GM18951 (cell line): Measurements from ENCODE around the gene SCN4A.

Experiments
- POLR2A ChIP-seq: IDR thresholded peaks from 4 replicates; pipeline ENCODE4 v1.6.1; 2011; ENCODE audit warnings: mild to moderate bottlenecking; ENCODE audit not compliant: insufficient read length, insufficient read depth; ENCODE audit errors: extremely low read depth
- in situ Hi-C: fragments of 300-500 bp; cut with MboI; formaldehyde crosslinking; loops from one replicate; pipeline ENCODE4 v1.12.0; 2022; ENCODE audit warnings: low sequenced_read_pairs, mixed read lengths, inconsistent platforms; ENCODE audit not compliant: unreplicated experiment

SCN4A gene

DNA sequence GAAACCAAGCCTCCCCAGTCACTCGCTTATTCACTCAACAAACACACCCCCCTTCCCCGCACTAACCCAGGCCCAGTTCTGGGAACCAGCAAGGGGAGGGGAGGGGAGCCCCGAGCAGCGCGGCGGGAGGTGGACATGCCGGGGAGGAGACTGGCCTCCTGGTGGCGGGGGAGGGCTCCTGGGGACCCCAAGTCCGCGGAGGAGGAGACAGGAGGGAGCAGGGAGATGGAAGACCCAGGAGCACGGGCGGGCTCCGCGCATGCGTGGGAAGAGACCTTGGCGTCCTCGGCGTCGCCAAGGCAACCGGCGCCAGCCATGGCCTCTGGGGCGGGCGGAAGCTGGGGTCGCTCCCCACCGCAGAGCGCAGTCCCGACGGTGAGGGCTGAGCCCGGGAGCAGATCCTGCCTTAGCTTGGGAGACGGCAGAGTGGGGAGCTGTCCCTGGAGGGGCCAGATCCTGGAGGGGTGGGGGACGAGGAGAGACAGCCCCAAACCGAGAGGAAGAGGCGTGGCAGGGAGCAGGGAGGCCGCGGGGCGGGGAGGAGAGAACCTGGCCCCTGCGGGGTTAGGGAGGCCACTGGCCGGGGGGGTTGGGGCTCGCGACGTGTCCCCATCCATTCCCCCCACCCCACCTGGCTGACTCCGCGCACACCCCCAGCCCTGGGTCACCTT, 25.5 kb upstream of the SCN4A start, which contains the start of gene PRR29:
Gene PRR29, plus strand, starts transcription at position 302 of the 671 bp plus-strand sequence. Its CDS starts 14 bp downstream, at position 316.
- in situ Hi-C loops: no loop called here
- no peak for TF ChIP-seq POLR2A

DNA sequence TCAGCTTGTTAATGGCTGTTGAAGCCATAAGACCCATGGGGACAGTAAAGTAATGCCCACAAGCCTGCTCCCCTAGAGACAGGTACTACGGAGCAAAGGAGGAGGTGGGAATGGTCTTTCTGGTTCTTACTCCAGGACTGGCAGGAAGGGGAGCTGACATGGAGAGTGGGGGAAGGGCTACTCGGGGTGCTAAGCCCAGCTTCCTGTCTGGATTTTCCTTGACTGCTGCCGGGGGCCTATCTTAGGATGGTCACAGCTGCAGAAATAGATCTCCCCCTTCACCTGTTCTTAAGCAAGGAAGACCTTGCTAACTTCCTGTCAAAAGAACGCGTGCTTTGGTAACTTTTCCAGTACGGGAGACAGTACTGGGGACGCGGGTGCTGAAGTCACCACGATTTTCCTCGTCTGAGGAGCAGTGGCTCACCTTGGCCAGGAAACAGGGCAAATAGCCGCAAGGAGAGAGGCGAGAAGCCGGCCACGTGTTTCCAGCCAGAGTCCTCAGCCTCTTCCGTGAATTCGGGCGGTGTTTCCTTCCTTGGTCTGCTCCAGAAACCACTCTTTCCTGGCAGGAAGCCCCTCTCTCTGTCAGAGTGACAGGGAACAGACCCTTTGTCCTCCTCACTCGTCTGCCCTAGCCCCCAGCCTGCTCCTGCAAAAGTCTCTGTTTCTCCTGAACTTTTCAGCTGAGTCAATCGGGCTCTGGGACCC, 24.8 kb upstream of the SCN4A start:
- TF ChIP-seq POLR2A: no peak
- in situ Hi-C loops: no loop called here

DNA sequence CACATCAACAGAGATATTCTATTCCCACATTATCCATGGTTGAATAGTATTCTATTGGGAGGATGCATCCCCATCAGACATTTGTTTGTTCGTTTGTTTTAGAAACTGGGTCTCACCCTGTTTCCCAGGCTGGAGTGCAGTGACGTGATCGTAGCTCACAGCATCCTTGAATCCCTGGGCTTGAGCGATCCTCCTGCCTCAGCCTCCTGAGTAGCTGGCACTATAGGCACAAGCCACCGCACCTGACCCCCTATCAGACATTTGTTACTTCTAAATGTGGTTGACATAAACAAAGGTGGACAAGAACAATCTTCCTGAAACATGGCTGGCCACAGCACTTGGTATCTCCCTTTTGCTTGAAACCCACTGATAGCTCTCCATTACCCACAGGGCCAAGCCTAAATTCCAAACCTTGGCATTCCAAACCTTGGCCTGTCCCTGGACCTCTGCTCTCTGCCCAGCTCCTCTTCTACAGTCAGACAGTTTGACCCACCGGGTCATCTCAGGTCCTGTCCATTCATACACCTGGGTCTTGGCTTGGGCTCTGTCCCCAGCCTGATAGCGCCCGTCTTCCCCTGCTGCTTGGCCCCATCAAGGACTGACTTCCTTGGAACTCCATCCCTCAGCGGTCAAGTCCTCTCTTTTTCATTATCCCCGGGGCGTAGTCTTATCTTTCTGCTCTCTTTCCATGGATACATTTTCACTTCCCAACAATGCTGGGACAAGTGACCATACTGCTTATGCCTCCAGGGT, 23.9 kb upstream of the SCN4A start:
- TF ChIP-seq POLR2A: no peak
- in situ Hi-C loops: no loop called here

DNA sequence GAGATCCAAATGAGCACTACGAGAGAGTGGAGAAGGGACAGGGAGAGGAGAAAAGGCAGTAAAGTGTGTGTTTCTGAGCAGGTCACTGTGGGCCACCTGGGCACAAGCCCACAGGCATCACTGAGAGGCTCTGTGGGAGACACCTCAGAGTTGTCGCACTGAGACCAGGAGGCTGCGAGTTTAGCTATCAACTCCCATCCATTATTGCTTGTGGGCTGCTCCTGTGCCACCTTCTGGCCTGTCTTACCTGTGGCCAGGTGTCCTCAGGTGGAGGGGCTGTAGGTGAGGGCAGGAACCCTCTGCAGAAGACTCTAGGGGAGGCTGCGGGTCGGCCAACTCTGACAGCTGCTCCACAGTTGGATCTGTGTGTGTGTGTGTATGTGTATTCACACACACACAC, 22.9 kb upstream of the SCN4A start:
- TF ChIP-seq POLR2A: no peak
- in situ Hi-C loops: no loop called here

DNA sequence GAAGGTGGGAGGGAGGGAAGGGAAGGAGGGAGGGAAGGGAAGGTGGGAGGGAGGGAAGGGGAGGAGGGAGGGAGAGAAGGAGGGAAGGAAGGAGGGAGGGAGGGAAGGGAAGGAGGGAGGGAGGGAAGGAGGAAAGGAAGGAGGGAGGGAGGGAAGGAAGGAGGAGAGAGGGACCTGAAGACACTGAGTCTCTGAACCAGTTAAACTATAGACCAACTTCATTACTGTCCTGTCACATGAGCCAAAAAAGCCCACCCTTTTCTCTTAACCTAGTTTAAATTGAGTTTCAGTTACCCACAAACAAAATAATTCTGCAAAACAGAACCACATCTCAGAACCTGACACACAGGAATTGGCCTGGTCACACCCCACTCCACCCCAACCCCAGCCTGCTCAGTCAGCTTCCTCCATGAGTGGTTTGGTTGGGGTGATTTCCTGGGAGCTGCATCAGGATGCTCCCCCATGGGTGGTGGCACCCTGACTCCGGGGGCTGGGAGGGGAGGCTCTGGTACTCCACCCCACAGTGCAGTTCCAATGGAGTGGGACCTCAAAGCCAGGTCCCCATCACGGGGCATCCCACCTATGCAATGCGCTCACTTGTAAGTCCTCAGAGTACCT, 20.8 kb upstream of the SCN4A start:
- in situ Hi-C loops: no loop called here
- no peak for TF ChIP-seq POLR2A

DNA sequence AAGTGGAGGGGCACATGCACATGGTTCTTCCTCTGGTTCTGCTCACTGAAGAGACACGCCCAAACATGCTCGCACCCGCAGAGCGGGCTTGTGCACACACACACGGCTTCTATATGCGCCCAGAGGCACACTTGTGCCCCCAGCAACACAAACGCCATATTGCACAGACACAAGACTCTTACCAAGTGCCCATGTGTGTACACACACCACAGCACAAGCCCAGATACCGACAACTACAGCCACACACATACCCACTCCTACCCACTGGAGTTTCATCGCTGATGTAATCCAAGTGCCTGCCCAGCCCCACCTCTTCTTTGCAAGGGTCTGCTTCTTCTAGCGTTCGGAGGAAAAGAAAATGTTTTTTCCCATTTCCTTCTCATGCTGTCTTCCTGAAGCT, 18.9 kb upstream of the SCN4A start:
- in situ Hi-C loops: no loop called here

DNA sequence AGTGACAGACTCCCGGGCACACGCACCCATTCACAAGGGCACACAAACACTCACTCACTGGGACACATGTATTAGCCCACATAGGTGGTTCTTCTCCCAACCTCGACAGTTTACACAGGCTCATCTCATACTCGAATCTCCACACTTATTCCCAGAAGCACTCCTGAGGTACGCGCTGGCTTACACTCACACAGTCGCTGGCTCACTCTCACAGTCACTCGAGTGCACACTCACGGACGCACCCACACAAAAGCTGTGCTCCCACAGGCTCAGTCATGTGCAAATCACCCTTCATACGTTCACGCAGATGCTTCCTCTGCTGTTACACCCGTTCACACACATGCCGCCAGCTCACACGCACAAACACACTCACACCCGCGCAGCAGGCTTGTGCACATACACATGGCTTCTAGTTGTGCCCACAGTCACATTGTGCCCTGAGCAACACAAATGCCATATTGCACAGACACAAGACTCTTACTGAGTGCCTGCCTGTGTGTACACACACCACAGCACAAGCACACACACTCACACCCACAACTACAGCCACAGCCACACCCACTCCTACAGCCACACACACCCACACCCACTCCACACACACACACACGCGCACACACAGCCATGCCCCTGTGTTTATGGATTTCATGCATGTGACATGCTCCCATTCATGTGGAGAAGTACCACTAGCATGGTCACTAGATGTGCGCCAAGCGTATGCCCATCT, 17.1 kb upstream of the SCN4A start:
- TF ChIP-seq POLR2A: no peak
- in situ Hi-C loops: no loop called here

More for the DNA sequence above, 18.9 kb upstream of the SCN4A start:
- no peak for TF ChIP-seq POLR2A

DNA sequence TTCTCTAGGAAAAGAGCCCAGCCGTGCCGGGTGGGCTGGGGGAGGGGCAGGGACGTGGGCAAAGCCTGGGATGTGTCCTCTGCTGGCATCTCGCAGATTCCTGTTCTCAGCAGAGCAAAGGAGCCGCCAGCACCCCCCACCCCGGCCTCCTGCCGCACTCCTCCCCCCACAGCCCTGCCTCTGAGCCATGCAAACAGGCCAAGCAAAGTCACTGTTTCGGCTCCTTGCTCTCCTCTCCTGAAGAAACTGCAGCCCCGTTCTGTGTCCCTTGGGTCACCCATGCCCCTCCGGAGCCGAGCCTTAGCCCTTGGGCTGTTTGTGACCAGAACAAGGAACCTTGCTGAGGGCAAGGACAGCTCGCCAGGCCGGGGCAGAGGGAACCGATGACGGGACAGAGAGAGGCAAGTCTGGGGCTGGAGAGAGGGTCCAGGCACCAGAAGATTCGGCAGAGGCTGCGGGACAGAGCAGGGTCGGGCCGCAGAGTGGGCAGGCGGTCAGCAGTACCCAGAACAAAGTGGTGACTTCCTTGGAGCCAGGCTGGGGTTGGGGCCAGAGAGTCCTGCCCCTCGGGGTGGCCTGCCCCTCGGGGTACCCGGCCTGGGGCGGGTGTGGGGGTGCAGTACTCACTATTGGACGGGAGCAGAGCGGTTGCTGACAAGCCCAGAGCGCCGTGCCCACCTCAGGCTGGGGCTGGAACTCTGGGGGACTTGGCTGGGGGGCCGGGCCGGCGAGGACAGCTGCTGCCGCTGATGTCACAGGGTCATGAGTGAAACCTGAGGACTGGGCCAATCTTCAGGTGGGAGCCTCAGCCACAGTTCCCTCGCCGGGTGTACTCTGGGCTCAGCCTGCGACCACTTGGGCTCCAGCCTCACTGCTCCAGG, 16.3 kb upstream of the SCN4A start:
- in situ Hi-C loops: no loop called here
- TF ChIP-seq POLR2A: no peak

DNA sequence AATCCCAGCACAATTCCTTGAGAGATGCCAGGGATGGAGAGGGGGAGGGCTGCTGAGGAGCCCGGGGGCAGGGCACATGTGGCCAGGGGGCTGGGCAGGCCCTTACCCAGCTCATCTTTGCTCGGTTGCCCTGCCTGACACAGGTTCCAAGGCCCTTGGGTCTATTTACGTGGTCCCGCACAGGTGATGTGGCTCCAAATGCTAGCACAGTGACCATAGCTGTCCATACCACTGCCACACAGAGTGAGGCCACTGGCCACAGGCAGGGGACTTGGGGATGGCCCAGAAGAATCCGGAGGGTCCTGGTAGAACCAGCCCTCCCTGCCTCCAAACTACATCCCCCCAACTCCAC, 15.4 kb upstream of the SCN4A start:
- TF ChIP-seq POLR2A: no peak
- in situ Hi-C loops: no loop called here

DNA sequence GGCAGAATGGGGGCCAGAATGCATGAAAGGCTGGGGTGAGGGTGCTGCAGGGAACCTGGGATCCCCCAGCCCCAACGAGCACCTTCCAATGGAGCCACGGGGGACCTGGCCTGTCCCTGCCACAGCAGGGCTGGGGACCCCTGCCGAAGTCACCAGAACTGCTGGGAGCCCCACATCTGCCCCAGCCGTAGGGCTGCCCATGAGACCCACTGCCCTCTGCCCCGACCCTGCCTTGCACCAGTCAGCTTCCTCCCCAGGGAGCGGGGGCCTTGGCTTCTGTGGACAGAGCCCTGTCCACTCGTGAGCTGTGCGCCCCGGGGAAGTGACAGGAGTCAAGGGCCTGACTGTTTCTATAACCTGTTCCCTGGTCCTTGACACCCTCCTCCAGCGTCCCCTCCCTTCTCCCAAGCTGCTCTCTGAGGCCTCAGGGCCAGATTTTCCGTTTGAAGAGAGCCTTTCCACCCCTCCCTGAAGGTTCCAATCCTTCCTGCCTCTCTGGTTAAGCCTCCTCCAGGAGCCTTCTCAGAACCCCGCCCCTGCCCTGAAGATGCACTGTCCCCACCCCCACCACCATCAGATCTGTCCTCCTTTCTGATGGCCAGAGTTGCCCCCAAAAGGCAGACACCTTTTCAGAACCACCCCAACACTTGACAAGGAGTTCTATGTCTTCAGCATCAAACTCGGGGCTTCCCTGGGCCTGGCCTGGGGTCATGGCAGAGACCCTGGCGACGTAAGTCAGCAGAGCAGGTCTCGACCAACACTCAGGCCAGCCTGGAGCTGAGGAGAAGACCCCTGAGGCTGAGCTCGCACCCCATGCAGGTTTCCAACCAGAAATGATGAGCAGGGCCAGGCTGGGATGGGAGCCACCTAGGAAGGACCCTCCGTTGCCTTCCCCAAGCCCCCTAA, 14.8 kb upstream of the SCN4A start:
- in situ Hi-C loops: no loop called here
- no peak for TF ChIP-seq POLR2A

DNA sequence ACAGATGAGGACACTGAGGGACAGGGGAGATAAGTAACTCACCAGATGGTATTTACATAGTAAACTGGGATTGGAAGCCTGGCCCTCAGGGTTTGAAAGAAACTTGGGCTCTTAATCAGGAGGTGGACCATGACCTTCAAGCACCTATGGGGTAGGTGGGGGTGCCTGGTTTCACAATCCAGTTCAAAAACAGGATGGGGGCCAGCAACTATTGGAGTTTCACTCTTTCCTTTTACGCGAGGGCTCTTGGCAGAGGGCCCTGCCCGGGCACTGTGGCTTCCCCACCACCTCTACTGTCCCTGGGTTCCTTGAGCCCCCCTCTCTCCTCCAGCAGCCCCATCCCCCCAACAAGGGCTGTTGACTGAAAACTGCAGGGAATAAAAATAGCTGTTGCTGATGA, 14.1 kb upstream of the SCN4A start:
- in situ Hi-C loops: no loop called here
- TF ChIP-seq POLR2A: no peak
